Pulmonary artery endothelial cell (primary cell): ENCODE measurements around the gene LPA. TPM values are rescaled to one million over a fixed set of nuclear protein-coding genes. Genes with fewer than 3 reads are reported as not detected.
"Not testable (repeated sequence)": the region's sequence is repeated elsewhere in the genome, so short reads cannot be mapped to it uniquely, and the experiment has no call there.

Source experiments
- DNase-seq: peaks from one replicate; pipeline ENCODE4 v3.0.0-alpha.2; 2011; ENCODE audit warnings: low read depth, low spot score
- total RNA-seq: library from RNA; depleted of rRNA; stranded (reverse); fragments of >200 nt; gene quantifications from 2 replicates; pipeline ENCODE4 v1.2.3, GENCODE V29; 2014

The LPA gene
- not detected in 2 replicates for total RNA-seq

- not testable (repeated sequence) for DNase-seq
These were observed at the start of gene LPA for GRCh38 chr6:160664198-160664597. LPA (minus strand) TSS chr6:160664275; CDS start chr6:160664214, 61 bp downstream.

GRCh38 chr6:160708993-160709392 lies 44.9 kb upstream of the LPA start:
- DNase-seq, result not testable (repeated sequence)

GRCh38 chr6:160704688-160705087 lies 40.6 kb upstream of the LPA start:
- DNase-seq, result not testable (repeated sequence)

- DNase-seq, result not testable (repeated sequence)
These were observed 38.0 kb upstream of the LPA start, which contains the start of gene PLG for GRCh38 chr6:160701918-160702680. PLG (plus strand) TSS chr6:160702244; CDS start chr6:160702305, 61 bp downstream.

- DNase-seq, result no peak
These were observed 33.8 kb upstream of the LPA start for GRCh38 chr6:160697826-160698225.

- not testable (repeated sequence) for DNase-seq
These were observed 32.8 kb upstream of the LPA start for GRCh38 chr6:160696884-160697283.

- DNase-seq, result not testable (repeated sequence)
These were observed 31.5 kb upstream of the LPA start for GRCh38 chr6:160695622-160696021.

- DNase-seq, result not testable (repeated sequence)
These were observed 30.9 kb upstream of the LPA start for GRCh38 chr6:160695025-160695424.

- DNase-seq, result no peak
These were observed 28.4 kb upstream of the LPA start for GRCh38 chr6:160692369-160692959.

- DNase-seq, result no peak
These were observed 27.5 kb upstream of the LPA start for GRCh38 chr6:160691617-160692016.

GRCh38 chr6:160690458-160690857 lies 26.4 kb upstream of the LPA start:
- no peak for DNase-seq

GRCh38 chr6:160685762-160686450 lies 21.8 kb upstream of the LPA start:
- DNase-seq, result no peak

GRCh38 chr6:160685101-160685761 lies 21.2 kb upstream of the LPA start:
- not testable (repeated sequence) for DNase-seq

- DNase-seq, result no peak
These were observed 15.3 kb upstream of the LPA start for GRCh38 chr6:160679402-160679769.

GRCh38 chr6:160678744-160679401 lies 14.8 kb upstream of the LPA start:
- DNase-seq, result no peak

GRCh38 chr6:160678230-160678629 lies 14.2 kb upstream of the LPA start:
- no peak for DNase-seq

GRCh38 chr6:160676418-160676817 lies 12.3 kb upstream of the LPA start:
- not testable (repeated sequence) for DNase-seq

- DNase-seq, result no peak
These were observed 4.5 kb upstream of the LPA start for GRCh38 chr6:160668589-160668988.

- no peak for DNase-seq
These were observed 3.8 kb upstream of the LPA start for GRCh38 chr6:160667639-160668481.

- DNase-seq, result no peak
These were observed 1.2 kb downstream of the LPA start for GRCh38 chr6:160662842-160663241.
